B cell (primary cell): ENCODE data around the gene OR4D2. TPM values are rescaled to one million over a fixed set of nuclear protein-coding genes. Genes with fewer than 3 reads are reported as not detected.

Experiments
- ATAC-seq: fragments of 200-7000 bp; cut with Tn5 transposase; one replicate; pipeline ENCODE4 v1.10.0; 2021; ENCODE audit warnings: low read depth, mild to moderate bottlenecking, moderate number of reproducible peaks, moderate library complexity
- CTCF ChIA-PET: fragments of 350-600 bp; sonication (Branson Sonifier 250); formaldehyde crosslinking; loops from one replicate; lab custom pipeline; 2021; ENCODE audit warnings: antibody characterized with exemption, inconsistent platforms; lab: Charles Lee
- POLR2A ChIA-PET: fragments of 350-600 bp; sonication (Branson Sonifier 250); formaldehyde crosslinking; loops from one replicate; lab custom pipeline; 2021; ENCODE audit warnings: antibody characterized with exemption; lab: Charles Lee
- DNase-seq: peaks from one replicate; pipeline ENCODE4 v3.0.0; 2013
- H2AFZ ChIP-seq: 2 replicates; pipeline ENCODE4 v1.6.1; 2012; ENCODE audit warnings: mild to moderate bottlenecking, low read depth, low read length; ENCODE audit not compliant: insufficient read depth, poor library complexity, severe bottlenecking
- H3K27ac ChIP-seq, 2 donors: 1 replicate in 1 of 2; 2 replicates in 1 of 2; pipeline ENCODE4 v1.5.1; 2012 to 2013; ENCODE audit warnings: low read length in 2 of 2, mild to moderate bottlenecking in 2 of 2, moderate library complexity in 1 of 2
- H3K27me3 ChIP-seq, 4 experiments: fragments of 200-600 bp in 1 of 4; sonication (generic) in 1 of 4; replicated peaks in 1 of 4; 1 replicate in 2 of 4; 2 replicates in 2 of 4; pipeline versions ENCODE4 v1.6.1 to v1.7.0; 2013 to 2016; ENCODE audit warnings: low read length in 3 of 4, mild to moderate bottlenecking in 2 of 4, mixed read lengths in 1 of 4, moderate library complexity in 1 of 4; ENCODE audit not compliant: insufficient read depth in 4 of 4, control insufficient read depth in 3 of 4; ENCODE audit errors: control extremely low read depth in 1 of 4
- H3K36me3 ChIP-seq, 2 experiments: replicated peaks in 1 of 2; 1 replicate in 1 of 2; 2 replicates in 1 of 2; pipeline versions ENCODE4 v1.6.1 to v1.7.1; 2013; ENCODE audit warnings: low read length in 1 of 2; ENCODE audit not compliant: insufficient read depth in 2 of 2, control insufficient read depth in 1 of 2; ENCODE audit errors: control extremely low read depth in 1 of 2, extremely low read depth in 1 of 2
- H3K4me1 ChIP-seq, 2 donors: fragments of 200-600 bp in 1 of 2; sonication (generic) in 1 of 2; 1 replicate in 1 of 2; 2 replicates in 1 of 2; pipeline versions ENCODE4 v1.5.1 to v1.6.1; 2013 to 2017; ENCODE audit warnings: low read length in 2 of 2; ENCODE audit not compliant: control insufficient read depth in 2 of 2, insufficient read depth in 2 of 2
- H3K4me2 ChIP-seq: replicated peaks from 2 replicates; pipeline ENCODE3; 2012; ENCODE audit warnings: mild to moderate bottlenecking, low read depth, low read length; ENCODE audit not compliant: poor library complexity, severe bottlenecking
- H3K4me3 ChIP-seq, 5 experiments: fragments of 200-600 bp in 1 of 5; sonication (generic) in 1 of 5; 1 replicate in 3 of 5; 2 replicates in 2 of 5; pipeline versions ENCODE4 v1.5.1 to v1.7.0; 2011 to 2016; ENCODE audit warnings: low read length in 4 of 5, mild to moderate bottlenecking in 4 of 5, low read depth in 2 of 5, control low read depth in 1 of 5, moderate library complexity in 1 of 5; ENCODE audit not compliant: insufficient read depth in 1 of 5; ENCODE audit errors: control extremely low read depth in 1 of 5, extremely low read depth in 1 of 5
- H3K79me2 ChIP-seq: fragments of 200-600 bp; sonication (generic); one replicate; pipeline ENCODE4 v1.6.0; 2016; ENCODE audit warnings: low read length; ENCODE audit not compliant: control insufficient read depth, insufficient read depth
- H3K9ac ChIP-seq: fragments of 200-600 bp; sonication (generic); 2 replicates; pipeline ENCODE4 v1.6.1; 2017; ENCODE audit warnings: mild to moderate bottlenecking, low read length, moderate library complexity
- H3K9me3 ChIP-seq, 3 donors: one replicate each; pipeline versions ENCODE4 v1.6.1 to v1.7.1; 2013; ENCODE audit warnings: low read length in 2 of 3; ENCODE audit not compliant: control insufficient read depth in 2 of 3, insufficient read depth in 1 of 3; ENCODE audit errors: control extremely low read depth in 1 of 3
- H4K20me1 ChIP-seq: 2 replicates; pipeline ENCODE4 v1.6.0; 2012; ENCODE audit warnings: mild to moderate bottlenecking, low read length; ENCODE audit not compliant: insufficient read depth, control insufficient read depth, poor library complexity, severe bottlenecking
- H3K27ac Mint-ChIP-seq: one replicate; pipeline ENCODE4 v1.8.0; 2021; ENCODE audit warnings: mixed read lengths
- H3K27me3 Mint-ChIP-seq: one replicate; pipeline ENCODE4 v1.8.0; 2021; ENCODE audit warnings: mixed read lengths
- H3K4me1 Mint-ChIP-seq: one replicate; pipeline ENCODE4 v1.8.0; 2021; ENCODE audit warnings: mixed read lengths
- H3K4me3 Mint-ChIP-seq: one replicate; pipeline ENCODE4 v1.8.0; 2021; ENCODE audit warnings: mixed read lengths
- H3K9me3 Mint-ChIP-seq: one replicate; pipeline ENCODE4 v1.8.0; 2022; ENCODE audit warnings: mixed read lengths; ENCODE audit not compliant: insufficient read depth
- EZH2 ChIP-seq: IDR thresholded peaks from 2 replicates; pipeline ENCODE4 v1.6.1; 2012; ENCODE audit warnings: borderline replicate concordance, low read depth, mild to moderate bottlenecking, moderate library complexity, low read length; ENCODE audit not compliant: insufficient read depth, poor library complexity, severe bottlenecking
- WGBS: methylation state at CpG from one replicate; pipeline ENCODE4 v1.1.5; 2013; ENCODE audit warnings: missing lambda C conversion rate; ENCODE audit not compliant: insufficient coverage; 5-methylcytosine and 5-hydroxymethylcytosine counted together
- intact Hi-C: fragments of 100-400 bp; cut with micrococcal nuclease; formaldehyde crosslinking; loops from one replicate; pipeline ENCODE4 v1.10.0; 2022
- polyA plus RNA-seq: library from polyadenylated mRNA; depleted of rRNA; stranded (reverse); fragments of >200 nt; gene quantifications from 2 replicates; pipeline ENCODE4 v1.2.3, GENCODE V29; 2012
- total RNA-seq, 2 donors: library from RNA; stranded (reverse); fragments of 120-200 nt in 1 of 2; gene quantifications; 1 replicate in 1 of 2; 2 replicates in 1 of 2; pipeline versions ENCODE4 v1.2.3 to v1.2.4, GENCODE V29; 2013 to 2022
- TF ChIP-seq, protein P1 (sequence below): fragments of 200-600 bp; IDR thresholded peaks from one replicate; pipeline ENCODE4 v1.8.0; 2022; ENCODE audit warnings: antibody characterized with exemption, mild to moderate bottlenecking

Gene OR4D2
- total and polyA plus RNA-seq, 2 donors (not counting 1 experiment from before 2014, with no cell fraction given): not detected

DNA sequence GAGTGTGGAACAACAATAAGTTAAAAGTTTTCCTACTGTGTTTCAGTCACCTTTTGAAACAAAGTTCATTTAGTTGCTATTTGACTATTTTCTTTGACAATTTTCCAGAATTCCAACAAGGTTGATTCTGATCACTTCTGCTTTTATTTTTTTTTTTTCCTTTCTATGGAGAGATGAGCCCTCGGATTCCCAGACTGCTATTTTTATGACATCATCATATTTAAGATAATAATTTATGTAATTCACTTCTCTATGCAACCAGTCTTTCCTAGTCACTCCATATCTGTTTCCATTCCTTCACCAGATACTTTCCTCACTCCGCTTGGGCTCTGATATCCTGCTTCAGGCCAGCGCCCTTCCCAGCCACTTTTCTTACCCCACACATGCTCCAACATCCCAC is 8.1 kb downstream of the OR4D2 start:
- Mint-ChIP-seq H3K4me3 (no peak overlapping the region), H3K27ac (no peak overlapping the region), H3K4me1 (peaks cover 3% of the 10 kb centered on the region), H3K27me3 (peaks cover 33% of the 10 kb centered on the region), H3K9me3 (no peaks in the 10 kb centered on the region)
- no peaks in the 10 kb centered on the region for H3K9me3 ChIP-seq
- peaks cover 0 to 3% of the 10 kb centered on the region in 2 donors for H3K4me1 ChIP-seq
- ChIA-PET POLR2A (no interaction called here), CTCF (interaction anchor here (0.6 to 0.7 kb wide), 2 partner anchors 127 to 136 kb away, joined by 3 to 5 read pairs; no protein-coding TSS in a partner anchor)
- DNase-seq: no peak
- no peak overlapping the region for H3K9ac ChIP-seq
- intact Hi-C loops: no loop called here
- ATAC-seq: no peak
- no peaks in the 10 kb centered on the region for H3K36me3 ChIP-seq
- H2AFZ ChIP-seq: no peak overlapping the region
- 55% methylated on average over 2 of the region's 3 CpGs for WGBS
- no peak overlapping the region for H3K27ac ChIP-seq
- H4K20me1 ChIP-seq: no peaks in the 10 kb centered on the region
- H3K4me3 ChIP-seq: no peak overlapping the region
- H3K79me2 ChIP-seq: no peaks in the 10 kb centered on the region
- TF ChIP-seq EZH2: no peak
- TF ChIP-seq, protein P1, sequence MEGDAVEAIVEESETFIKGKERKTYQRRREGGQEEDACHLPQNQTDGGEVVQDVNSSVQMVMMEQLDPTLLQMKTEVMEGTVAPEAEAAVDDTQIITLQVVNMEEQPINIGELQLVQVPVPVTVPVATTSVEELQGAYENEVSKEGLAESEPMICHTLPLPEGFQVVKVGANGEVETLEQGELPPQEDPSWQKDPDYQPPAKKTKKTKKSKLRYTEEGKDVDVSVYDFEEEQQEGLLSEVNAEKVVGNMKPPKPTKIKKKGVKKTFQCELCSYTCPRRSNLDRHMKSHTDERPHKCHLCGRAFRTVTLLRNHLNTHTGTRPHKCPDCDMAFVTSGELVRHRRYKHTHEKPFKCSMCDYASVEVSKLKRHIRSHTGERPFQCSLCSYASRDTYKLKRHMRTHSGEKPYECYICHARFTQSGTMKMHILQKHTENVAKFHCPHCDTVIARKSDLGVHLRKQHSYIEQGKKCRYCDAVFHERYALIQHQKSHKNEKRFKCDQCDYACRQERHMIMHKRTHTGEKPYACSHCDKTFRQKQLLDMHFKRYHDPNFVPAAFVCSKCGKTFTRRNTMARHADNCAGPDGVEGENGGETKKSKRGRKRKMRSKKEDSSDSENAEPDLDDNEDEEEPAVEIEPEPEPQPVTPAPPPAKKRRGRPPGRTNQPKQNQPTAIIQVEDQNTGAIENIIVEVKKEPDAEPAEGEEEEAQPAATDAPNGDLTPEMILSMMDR: no peak
- H3K4me2 ChIP-seq: no peak overlapping the region
- peaks cover 0 to 10% (median 4%) of the 10 kb centered on the region in 4 experiments for H3K27me3 ChIP-seq

DNA sequence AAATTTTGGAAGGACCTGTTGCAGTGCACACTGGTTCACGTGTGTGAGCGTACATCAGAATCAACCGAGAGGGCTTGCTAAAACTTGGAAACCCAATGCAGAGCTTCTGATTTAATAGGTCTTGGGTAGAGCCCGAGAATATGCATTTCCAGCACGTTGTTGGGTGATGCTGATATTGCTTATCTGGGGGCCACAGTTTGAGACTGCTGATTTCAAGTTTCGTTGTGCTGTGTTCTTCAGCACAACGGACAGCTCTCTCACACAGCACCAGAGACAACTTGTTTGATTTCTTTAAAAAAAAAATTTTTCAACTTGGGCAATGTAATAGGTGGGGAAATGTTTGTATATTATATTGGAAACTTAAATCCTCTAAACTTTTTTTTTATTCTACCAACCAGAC is 9.4 kb downstream of the OR4D2 start:
- Mint-ChIP-seq H3K27ac (no peak overlapping the region), H3K9me3 (no peaks in the 10 kb centered on the region), H3K27me3 (peaks cover 28% of the 10 kb centered on the region), H3K4me3 (no peak overlapping the region), H3K4me1 (peaks cover 3% of the 10 kb centered on the region)
- POLR2A ChIA-PET: no interaction called here
- CTCF ChIA-PET: no interaction called here
- no peak overlapping the region for H3K9ac ChIP-seq
- 60% methylated on average over 4 of the region's 7 CpGs for WGBS
- peaks cover 0 to 10% (median 1%) of the 10 kb centered on the region in 4 experiments for H3K27me3 ChIP-seq
- H3K36me3 ChIP-seq: no peaks in the 10 kb centered on the region
- DNase-seq (no peak), ATAC-seq (no peak)
- H3K4me1 ChIP-seq: peaks cover 0 to 3% of the 10 kb centered on the region in 2 donors
- TF ChIP-seq EZH2: no peak
- TF ChIP-seq, protein P1: no peak
- H3K4me2 ChIP-seq: no peak overlapping the region
- intact Hi-C loops: no loop called here
- H2AFZ ChIP-seq: no peak overlapping the region
- H3K79me2 ChIP-seq: no peaks in the 10 kb centered on the region
- H4K20me1 ChIP-seq: no peaks in the 10 kb centered on the region
- H3K9me3 ChIP-seq: no peaks in the 10 kb centered on the region
- no peak overlapping the region for H3K27ac ChIP-seq
- H3K4me3 ChIP-seq: no peak overlapping the region
